Erythroblast (primary cell): Measurements from ENCODE around the gene FAR1.

Source experiments
- GATA1 ChIP-seq: IDR thresholded peaks from 2 replicates; pipeline ENCODE4 v1.6.1; 2011; ENCODE audit warnings: low read depth, mild to moderate bottlenecking, control low read depth, low read length, moderate library complexity
- POLR2A ChIP-seq: IDR thresholded peaks from 2 replicates; pipeline ENCODE4 v1.6.1; 2011; ENCODE audit warnings: mild to moderate bottlenecking, low read length

DNA sequence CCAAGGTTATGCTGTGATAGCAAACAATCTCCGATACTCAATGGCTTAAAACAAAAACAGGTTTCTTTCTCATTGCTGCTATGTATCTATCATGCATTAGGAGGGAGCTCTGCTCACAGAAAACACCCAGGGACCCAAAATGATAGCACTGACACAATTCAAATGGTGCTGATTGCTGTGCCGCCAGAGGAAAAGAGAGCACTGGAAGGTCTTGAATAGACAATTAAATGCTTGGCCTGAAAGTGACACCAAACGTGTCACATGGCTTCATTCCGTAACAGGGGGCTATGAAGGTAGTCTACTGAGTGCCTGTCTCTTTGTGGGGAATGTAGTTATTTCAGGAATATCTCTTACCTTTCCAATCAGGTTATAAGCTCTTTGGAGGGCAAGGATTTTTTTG, 94.2 kb downstream of the FAR1 start:
- TF ChIP-seq POLR2A (no peak), GATA1 (no peak)
